ENCODE measurements around the gene TMPRSS12. TPM values are rescaled to one million over a fixed set of nuclear protein-coding genes. Genes with fewer than 3 reads are reported as not detected.

TMPRSS12 gene
- total RNA-seq, 4 donors from 2014 or later = 1.4 TPM; not detected in 3

- DNase-seq (ENCODE audit: low spot score in 2 of 2) = no peak
- intact Hi-C loops (cut with DNase I; ENCODE audit: low total_unique reads) = no loop called here
- 70 to 73% methylated on average over 2 of the region's 2 CpGs for WGBS, 2 donors
- TF ChIP-seq POLR2A (IDR thresholded peaks at IDR 0.05) = no peak
- TF ChIP-seq, protein P1, sequence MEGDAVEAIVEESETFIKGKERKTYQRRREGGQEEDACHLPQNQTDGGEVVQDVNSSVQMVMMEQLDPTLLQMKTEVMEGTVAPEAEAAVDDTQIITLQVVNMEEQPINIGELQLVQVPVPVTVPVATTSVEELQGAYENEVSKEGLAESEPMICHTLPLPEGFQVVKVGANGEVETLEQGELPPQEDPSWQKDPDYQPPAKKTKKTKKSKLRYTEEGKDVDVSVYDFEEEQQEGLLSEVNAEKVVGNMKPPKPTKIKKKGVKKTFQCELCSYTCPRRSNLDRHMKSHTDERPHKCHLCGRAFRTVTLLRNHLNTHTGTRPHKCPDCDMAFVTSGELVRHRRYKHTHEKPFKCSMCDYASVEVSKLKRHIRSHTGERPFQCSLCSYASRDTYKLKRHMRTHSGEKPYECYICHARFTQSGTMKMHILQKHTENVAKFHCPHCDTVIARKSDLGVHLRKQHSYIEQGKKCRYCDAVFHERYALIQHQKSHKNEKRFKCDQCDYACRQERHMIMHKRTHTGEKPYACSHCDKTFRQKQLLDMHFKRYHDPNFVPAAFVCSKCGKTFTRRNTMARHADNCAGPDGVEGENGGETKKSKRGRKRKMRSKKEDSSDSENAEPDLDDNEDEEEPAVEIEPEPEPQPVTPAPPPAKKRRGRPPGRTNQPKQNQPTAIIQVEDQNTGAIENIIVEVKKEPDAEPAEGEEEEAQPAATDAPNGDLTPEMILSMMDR (IDR thresholded peaks at IDR 0.05) = no peak
- no peak overlapping the region for H3K4me3 ChIP-seq (ENCODE audit: low read depth, poor library complexity, severe bottlenecking)
These were observed 90.1 kb downstream of the TMPRSS12 start for GRCh38 chr12:50932787-50933280.

- TF ChIP-seq, protein P1 (IDR thresholded peaks at IDR 0.05) = no peak
- TF ChIP-seq POLR2A (IDR thresholded peaks at IDR 0.05) = no peak
- intact Hi-C loops (cut with DNase I; ENCODE audit: low total_unique reads) = no loop called here
- 97 to 100% methylated on average over 2 of the region's 2 CpGs for WGBS, 2 donors
- no peak for DNase-seq (ENCODE audit: low spot score in 2 of 2)
- H3K4me3 ChIP-seq (ENCODE audit: low read depth, poor library complexity, severe bottlenecking) = no peak overlapping the region
These were observed 90.9 kb downstream of the TMPRSS12 start for GRCh38 chr12:50933459-50934124.

DNA sequence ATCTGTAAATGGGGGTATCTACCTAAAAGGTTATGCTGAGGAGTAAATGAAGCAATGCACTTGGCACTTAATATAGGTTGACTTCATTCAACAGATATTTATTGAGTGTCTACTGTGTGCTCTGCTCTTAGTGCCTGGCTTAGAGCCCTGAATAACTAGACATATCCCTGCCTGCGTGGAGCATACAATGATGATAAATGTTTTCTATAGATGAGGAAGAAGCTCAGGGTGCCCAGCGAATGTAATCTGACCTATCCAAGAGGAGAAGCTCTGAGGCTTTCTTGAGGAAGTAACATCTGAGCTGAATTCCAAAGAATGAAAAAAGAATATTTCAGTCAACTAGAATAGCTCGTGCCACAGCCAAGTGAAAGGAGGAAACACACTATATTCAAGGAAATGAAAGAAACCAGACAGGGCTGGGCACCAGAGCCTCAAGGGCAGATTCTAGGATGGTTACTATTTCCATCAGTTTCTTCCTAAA is 91.7 kb downstream of the TMPRSS12 start:
- intact Hi-C loops (cut with DNase I; ENCODE audit: low total_unique reads) = no loop called here
- H3K4me3 ChIP-seq (ENCODE audit: low read depth, poor library complexity, severe bottlenecking) = no peak overlapping the region
- TF ChIP-seq POLR2A (IDR thresholded peaks at IDR 0.05) = no peak
- TF ChIP-seq, protein P1 (IDR thresholded peaks at IDR 0.05) = no peak
- WGBS, 2 donors = 24% methylated on average over 3 of the region's 3 CpGs
- DNase-seq (ENCODE audit: low spot score in 2 of 2) = no peak

- intact Hi-C loops (cut with DNase I; ENCODE audit: low total_unique reads) = no loop called here
- whole genome bisulfite sequencing, 2 donors = 42 to 47% methylated on average over 6 of the region's 6 CpGs
- no peak for DNase-seq (ENCODE audit: low spot score in 2 of 2)
- H3K4me3 ChIP-seq (ENCODE audit: low read depth, poor library complexity, severe bottlenecking) = no peak overlapping the region
- no peak for TF ChIP-seq POLR2A (IDR thresholded peaks at IDR 0.05)
- TF ChIP-seq, protein P1 (IDR thresholded peaks at IDR 0.05) = no peak
These were observed 92.5 kb downstream of the TMPRSS12 start for GRCh38 chr12:50934981-50935807.

GRCh38 chr12:50936821-50937530 is 94.2 kb downstream of the TMPRSS12 start:
- no peak overlapping the region for H3K4me3 ChIP-seq (ENCODE audit: low read depth, poor library complexity, severe bottlenecking)
- WGBS, 2 donors = 61 to 71% methylated on average over 9 of the region's 9 CpGs
- TF ChIP-seq, protein P1 (IDR thresholded peaks at IDR 0.05) = no peak
- no peak for TF ChIP-seq POLR2A (IDR thresholded peaks at IDR 0.05)
- DNase-seq (ENCODE audit: low spot score in 2 of 2) = no peak
- intact Hi-C loops (cut with DNase I; ENCODE audit: low total_unique reads) = no loop called here

Other genes with a start within 250 kb of the TMPRSS12 start
- gene ATF1, start 78.8 kb upstream of the TMPRSS12 start, total RNA-seq = 10 to 100 TPM; 14.9 to 24.9 (median 20.5) TPM
- gene HIGD1C, start 109.6 kb downstream of the TMPRSS12 start, total RNA-seq = not detected
- 10 to 100 TPM; 48.8 to 76.1 (median 64.9) TPM for gene SLC11A2, start 183.5 kb downstream of the TMPRSS12 start, total RNA-seq
- 10 to 100 TPM; 51.3 to 75.1 (median 56.6) TPM for gene LETMD1, start 205.4 kb downstream of the TMPRSS12 start, total RNA-seq
- 10 to 100 TPM; 16.6 to 22.7 (median 18.7) TPM for gene CSRNP2, start 240.7 kb downstream of the TMPRSS12 start, total RNA-seq